Testis (tissue), 5 donors: ENCODE results near the gene RBM12. TPM values are rescaled to one million over a fixed set of nuclear protein-coding genes. Genes with fewer than 3 reads are reported as not detected.
"Not testable (repeated sequence)": the region's sequence is repeated elsewhere in the genome, so short reads cannot be mapped to it uniquely, and the experiment has no call there.

Experiments used
- DNase-seq: peaks from one replicate; pipeline ENCODE4 v3.0.0-alpha.2; 2019
- H3K27ac ChIP-seq, 2 donors: fragments of 200-600 bp; sonication (generic); one replicate each; pipeline ENCODE4 v1.5.1; 2019
- H3K27me3 ChIP-seq: fragments of 200-600 bp; sonication (generic); one replicate; pipeline ENCODE4 v1.5.1; 2019
- H3K36me3 ChIP-seq: fragments of 200-600 bp; sonication (generic); one replicate; pipeline ENCODE4 v1.5.1; 2017; ENCODE audit warnings: low read depth; ENCODE audit errors: missing control alignments
- H3K4me1 ChIP-seq: fragments of 200-600 bp; sonication (generic); one replicate; pipeline ENCODE4 v1.5.1; 2019
- H3K4me3 ChIP-seq, 2 donors: fragments of 200-600 bp; sonication (generic); one replicate each; pipeline ENCODE4 v1.5.1; 2017 to 2019
- H3K9me3 ChIP-seq: fragments of 200-600 bp; sonication (generic); one replicate; pipeline ENCODE4 v1.5.1; 2017
- POLR2A ChIP-seq: fragments of 450-650 bp; IDR thresholded peaks from one replicate; pipeline ENCODE4 v1.6.1; 2017; ENCODE audit warnings: antibody characterized with exemption, mild to moderate bottlenecking, moderate library complexity
- WGBS, 2 donors: methylation state at CpG; one replicate each; pipeline ENCODE4 v1.1.5; 2018; 5-methylcytosine and 5-hydroxymethylcytosine counted together
- intact Hi-C: fragments of 100-400 bp; cut with DNase I; formaldehyde crosslinking; loops from one replicate; pipeline ENCODE4 v1.15.1; 2023; ENCODE audit warnings: low total_unique reads
- long read RNA-seq, 2 donors: transcript quantifications; one replicate each; lab custom pipeline, GENCODE V29; 2026
- polyA plus RNA-seq: library from polyadenylated mRNA; stranded (reverse); fragments of 350-450 nt; fragmentation: Illumina TruSeq; extraction: RNeasy Lipid Tissue Mini Kit (QIAGEN cat#74804); gene quantifications from one replicate; pipeline ENCODE4 v1.2.3, GENCODE V29; 2014; ENCODE audit warnings: low read depth, low replicate concordance; ENCODE audit not compliant: insufficient read depth
- total RNA-seq, 2 donors: library from RNA; depleted of rRNA; stranded (reverse); fragments of >200 nt; gene quantifications; one replicate each; pipeline ENCODE4 v1.2.3, GENCODE V29; 2016
- TF ChIP-seq, protein P1 (sequence below), 3 experiments: fragments of 450-650 bp in 2 of 3; fragments of 200-600 bp in 1 of 3; sonication (generic) in 1 of 3; IDR thresholded peaks; one replicate each; pipeline ENCODE4 v1.5.1; 2016 to 2019; ENCODE audit warnings: antibody characterized with exemption in 3 of 3, mild to moderate bottlenecking in 2 of 3, moderate library complexity in 1 of 3

The RBM12 gene, protein sequence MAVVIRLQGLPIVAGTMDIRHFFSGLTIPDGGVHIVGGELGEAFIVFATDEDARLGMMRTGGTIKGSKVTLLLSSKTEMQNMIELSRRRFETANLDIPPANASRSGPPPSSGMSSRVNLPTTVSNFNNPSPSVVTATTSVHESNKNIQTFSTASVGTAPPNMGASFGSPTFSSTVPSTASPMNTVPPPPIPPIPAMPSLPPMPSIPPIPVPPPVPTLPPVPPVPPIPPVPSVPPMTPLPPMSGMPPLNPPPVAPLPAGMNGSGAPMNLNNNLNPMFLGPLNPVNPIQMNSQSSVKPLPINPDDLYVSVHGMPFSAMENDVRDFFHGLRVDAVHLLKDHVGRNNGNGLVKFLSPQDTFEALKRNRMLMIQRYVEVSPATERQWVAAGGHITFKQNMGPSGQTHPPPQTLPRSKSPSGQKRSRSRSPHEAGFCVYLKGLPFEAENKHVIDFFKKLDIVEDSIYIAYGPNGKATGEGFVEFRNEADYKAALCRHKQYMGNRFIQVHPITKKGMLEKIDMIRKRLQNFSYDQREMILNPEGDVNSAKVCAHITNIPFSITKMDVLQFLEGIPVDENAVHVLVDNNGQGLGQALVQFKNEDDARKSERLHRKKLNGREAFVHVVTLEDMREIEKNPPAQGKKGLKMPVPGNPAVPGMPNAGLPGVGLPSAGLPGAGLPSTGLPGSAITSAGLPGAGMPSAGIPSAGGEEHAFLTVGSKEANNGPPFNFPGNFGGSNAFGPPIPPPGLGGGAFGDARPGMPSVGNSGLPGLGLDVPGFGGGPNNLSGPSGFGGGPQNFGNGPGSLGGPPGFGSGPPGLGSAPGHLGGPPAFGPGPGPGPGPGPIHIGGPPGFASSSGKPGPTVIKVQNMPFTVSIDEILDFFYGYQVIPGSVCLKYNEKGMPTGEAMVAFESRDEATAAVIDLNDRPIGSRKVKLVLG
- 10 to 100 TPM; 40.8 to 46.3 TPM for total RNA-seq
- polyA plus RNA-seq: 54.9 TPM
- long read RNA-seq, donor 1, full-length matches to known transcripts: 95 of 95 reads
- long read RNA-seq, donor 1, partial matches to known transcripts: 0 of 95 reads
- long read RNA-seq, donor 1, other reads (novel, unspliced or antisense): 0 of 95 reads
- long read RNA-seq, donor 2, full-length matches to known transcripts: 27 of 32 reads
- long read RNA-seq, donor 2, partial matches to known transcripts: 5 of 32 reads
- long read RNA-seq, donor 2, other reads (novel, unspliced or antisense): 0 of 32 reads

DNA sequence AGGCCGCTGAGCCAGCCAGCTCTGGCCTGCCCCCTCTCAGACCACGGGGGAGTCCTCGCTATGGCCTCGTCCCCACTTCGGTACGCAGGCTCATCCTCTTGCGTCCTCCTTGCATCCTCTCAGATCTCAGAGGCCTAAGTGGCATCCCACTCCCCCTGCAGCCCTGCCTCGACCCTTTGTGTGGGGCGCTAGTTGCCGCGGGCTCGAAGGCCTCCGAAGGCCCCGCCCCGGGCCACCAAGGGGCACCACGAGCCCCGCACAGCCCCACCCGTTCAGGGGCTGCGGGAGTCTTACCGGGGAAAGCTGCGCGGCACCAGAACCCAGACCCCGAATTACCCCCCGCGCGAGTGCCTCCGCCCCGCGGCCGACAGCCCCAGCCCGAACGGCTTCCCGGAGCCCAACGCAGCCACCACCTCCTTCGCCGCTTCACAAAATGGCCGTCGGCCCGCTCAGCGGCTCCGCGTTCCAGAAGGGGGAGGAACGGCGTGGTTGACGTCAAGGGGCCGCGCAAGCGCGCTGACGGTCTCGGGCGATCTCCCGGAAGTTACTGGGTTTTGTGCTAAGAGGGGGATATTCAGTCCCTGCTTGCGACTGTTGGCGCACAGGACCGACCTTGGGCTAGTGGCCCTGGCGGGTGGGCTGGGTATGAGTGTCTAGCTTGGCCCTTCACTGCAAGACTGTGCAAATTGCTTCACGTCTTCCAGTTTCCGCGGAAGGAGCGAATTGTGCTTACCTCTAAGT is at the start of gene RBM12, which contains the start of gene CPNE1:
Gene RBM12 (minus strand): TSS at position 435 of the 741 bp plus-strand sequence. CDS start 9,578 bp downstream, outside the sequence.
Gene CPNE1 (minus strand): TSS at position 435 of the 741 bp plus-strand sequence. CDS start 31,977 bp downstream, outside the sequence.
- Histone ChIP-seq H3K4me3 (peak within 1 kb of the TSS; percentile 96 to 97), H3K27me3 (no peaks in the 10 kb centered on the region), H3K4me1 (peaks cover 16% of the 10 kb centered on the region), H3K36me3 (no peaks in the 10 kb centered on the region), H3K27ac (peak within 1 kb of the TSS; percentile 97 to 99), H3K9me3 (no peaks in the 10 kb centered on the region)
- 0 to 1% methylated on average over 25 to 31 of the region's 61 CpGs for WGBS, 2 donors
- TF ChIP-seq, protein P1, sequence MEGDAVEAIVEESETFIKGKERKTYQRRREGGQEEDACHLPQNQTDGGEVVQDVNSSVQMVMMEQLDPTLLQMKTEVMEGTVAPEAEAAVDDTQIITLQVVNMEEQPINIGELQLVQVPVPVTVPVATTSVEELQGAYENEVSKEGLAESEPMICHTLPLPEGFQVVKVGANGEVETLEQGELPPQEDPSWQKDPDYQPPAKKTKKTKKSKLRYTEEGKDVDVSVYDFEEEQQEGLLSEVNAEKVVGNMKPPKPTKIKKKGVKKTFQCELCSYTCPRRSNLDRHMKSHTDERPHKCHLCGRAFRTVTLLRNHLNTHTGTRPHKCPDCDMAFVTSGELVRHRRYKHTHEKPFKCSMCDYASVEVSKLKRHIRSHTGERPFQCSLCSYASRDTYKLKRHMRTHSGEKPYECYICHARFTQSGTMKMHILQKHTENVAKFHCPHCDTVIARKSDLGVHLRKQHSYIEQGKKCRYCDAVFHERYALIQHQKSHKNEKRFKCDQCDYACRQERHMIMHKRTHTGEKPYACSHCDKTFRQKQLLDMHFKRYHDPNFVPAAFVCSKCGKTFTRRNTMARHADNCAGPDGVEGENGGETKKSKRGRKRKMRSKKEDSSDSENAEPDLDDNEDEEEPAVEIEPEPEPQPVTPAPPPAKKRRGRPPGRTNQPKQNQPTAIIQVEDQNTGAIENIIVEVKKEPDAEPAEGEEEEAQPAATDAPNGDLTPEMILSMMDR (IDR thresholded peaks at IDR 0.05): no peak
- peak; percentile 88 for TF ChIP-seq POLR2A
- intact Hi-C loops: no loop called here
- peak; percentile 92 for DNase-seq

DNA sequence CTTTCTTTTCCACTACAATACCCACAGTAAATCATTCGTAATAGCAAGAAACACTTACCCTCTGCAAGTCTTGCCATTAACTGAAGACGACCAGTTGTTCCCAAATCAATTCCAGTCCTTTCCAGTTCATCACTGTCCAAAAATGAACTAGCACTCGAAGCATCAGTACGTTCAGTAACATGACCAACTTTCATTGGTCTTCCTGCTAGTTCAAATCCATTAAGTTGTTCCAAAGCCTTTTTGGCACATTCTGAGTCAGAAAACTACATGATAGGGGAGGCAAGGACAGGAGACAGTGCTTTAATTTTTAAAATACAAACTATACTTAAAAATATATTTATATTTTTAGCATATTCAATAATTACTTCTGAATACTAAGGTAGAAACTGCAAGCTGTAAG is 49.4 kb upstream of the RBM12 start:
- intact Hi-C loops: no loop called here
- TF ChIP-seq, protein P1 (IDR thresholded peaks at IDR 0.05): no peak
- no peak for TF ChIP-seq POLR2A
- H3K9me3 ChIP-seq: no peaks in the 10 kb centered on the region
- DNase-seq: no peak
- H3K4me3 ChIP-seq: no peak overlapping the region
- no peaks in the 10 kb centered on the region for H3K27me3 ChIP-seq
- 58 to 62% methylated on average over 4 of the region's 4 CpGs for WGBS, 2 donors
- no peak overlapping the region for H3K27ac ChIP-seq
- H3K4me1 ChIP-seq: no peaks in the 10 kb centered on the region
- H3K36me3 ChIP-seq: no peaks in the 10 kb centered on the region

DNA sequence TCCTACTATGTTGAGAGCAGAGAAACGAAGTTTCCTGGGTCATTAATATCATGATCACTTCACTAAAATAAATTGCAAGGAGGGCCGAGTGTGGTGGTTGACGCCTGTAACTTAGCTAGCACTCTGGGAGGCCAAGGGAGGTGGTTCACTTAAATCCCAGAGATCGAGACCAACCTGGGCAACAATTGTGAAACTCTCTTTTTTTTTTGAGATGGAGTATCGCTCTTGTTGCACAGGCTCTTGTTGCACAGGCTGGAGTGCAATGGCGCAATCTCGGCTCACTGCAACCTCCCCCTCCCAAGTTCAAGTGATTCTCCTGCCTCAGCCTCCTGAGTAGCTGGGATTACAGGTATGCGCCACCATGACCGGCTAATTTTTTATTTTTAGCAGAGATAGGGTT is 48.4 kb upstream of the RBM12 start:
- H3K36me3 ChIP-seq, DNase-seq, H3K4me1 ChIP-seq, H3K27me3 ChIP-seq, H3K9me3 ChIP-seq, intact Hi-C loops, H3K27ac ChIP-seq, H3K4me3 ChIP-seq: not testable (repeated sequence)
- WGBS, 2 donors: 87 to 93% methylated on average over 8 to 9 of the region's 9 CpGs

DNA sequence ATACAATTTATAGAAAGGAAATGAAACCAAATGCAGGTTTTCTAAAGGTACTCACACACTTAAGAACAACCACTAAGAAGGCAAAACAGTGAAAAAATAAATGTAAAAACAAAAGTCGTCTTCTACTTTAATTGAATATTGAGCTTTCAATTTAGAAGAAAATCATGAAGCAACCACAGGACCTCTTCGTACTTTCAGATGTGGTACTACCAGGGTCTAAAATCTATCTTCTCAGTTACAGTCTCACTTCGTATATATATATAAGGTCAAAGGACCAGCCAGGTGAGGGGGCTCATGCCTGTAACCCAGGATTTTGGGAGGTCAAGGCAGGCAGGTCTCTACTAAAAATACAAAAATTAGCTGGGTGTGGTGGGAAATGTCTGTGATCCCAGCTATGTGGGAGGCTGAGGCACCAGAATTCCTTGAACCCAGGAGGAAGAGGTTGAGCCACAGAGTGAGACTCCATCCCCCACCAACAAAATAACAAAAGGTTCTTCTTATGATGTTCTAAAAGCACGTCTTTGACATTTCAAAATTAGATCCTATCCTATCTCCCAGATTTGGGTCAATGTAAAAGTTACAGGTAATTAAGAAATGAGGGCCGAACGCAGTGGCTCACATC is 47.0 kb upstream of the RBM12 start:
- Histone ChIP-seq H3K4me3 (no peak overlapping the region), H3K9me3 (no peaks in the 10 kb centered on the region), H3K4me1 (no peaks in the 10 kb centered on the region), H3K36me3 (no peaks in the 10 kb centered on the region), H3K27ac (no peak overlapping the region), H3K27me3 (no peaks in the 10 kb centered on the region)
- TF ChIP-seq, protein P1 (IDR thresholded peaks at IDR 0.05): no peak
- TF ChIP-seq POLR2A: no peak
- intact Hi-C loops: no loop called here
- 65 to 67% methylated on average over 6 of the region's 6 CpGs for WGBS, 2 donors
- DNase-seq: no peak
